NCI-H1436 (cell line): ENCODE measurements around the gene GRPEL2.
A peak's percentile ranks its signal among the peaks of the same experiment; 100 is the strongest.

Source experiments
- DNase-seq: peaks from one replicate; lab custom pipeline; 2025; lab: John Stamatoyannopoulos, UW

Gene GRPEL2

GRCh38 chr5:149319174-149319573 is 26.1 kb upstream of the GRPEL2 start:
- DNase-seq = no peak

- peak; percentile 43 for DNase-seq
These were observed 24.4 kb upstream of the GRPEL2 start for GRCh38 chr5:149320791-149321330.

- DNase-seq = no peak
These were observed 22.8 kb upstream of the GRPEL2 start for GRCh38 chr5:149322518-149322917.

- DNase-seq = no peak
These were observed 22.1 kb upstream of the GRPEL2 start for GRCh38 chr5:149323210-149323609.

- no peak for DNase-seq
These were observed 21.6 kb upstream of the GRPEL2 start for GRCh38 chr5:149323621-149324205.

GRCh38 chr5:149324641-149325040 is 20.7 kb upstream of the GRPEL2 start:
- no peak for DNase-seq

GRCh38 chr5:149325166-149325735 is 20.0 kb upstream of the GRPEL2 start:
- no peak for DNase-seq

GRCh38 chr5:149325894-149326293 is 19.4 kb upstream of the GRPEL2 start:
- no peak for DNase-seq

GRCh38 chr5:149326611-149327010 is 18.7 kb upstream of the GRPEL2 start:
- DNase-seq = no peak

- DNase-seq = no peak
These were observed 17.1 kb upstream of the GRPEL2 start for GRCh38 chr5:149328177-149328576.

- no peak for DNase-seq
These were observed 11.4 kb upstream of the GRPEL2 start for GRCh38 chr5:149333711-149334443.

GRCh38 chr5:149337736-149338135 is 7.6 kb upstream of the GRPEL2 start:
- DNase-seq = no peak

GRCh38 chr5:149338364-149338763 is 6.9 kb upstream of the GRPEL2 start:
- no peak for DNase-seq

- DNase-seq = no peak
These were observed 4.4 kb upstream of the GRPEL2 start for GRCh38 chr5:149340920-149341319.

- no peak for DNase-seq
These were observed 3.4 kb upstream of the GRPEL2 start for GRCh38 chr5:149341876-149342275.

GRCh38 chr5:149344151-149344550 is 1.1 kb upstream of the GRPEL2 start:
- no peak for DNase-seq

- DNase-seq = no peak
These were observed 558 bp downstream of the GRPEL2 start for GRCh38 chr5:149345892-149346222.

GRCh38 chr5:149348518-149348917 is 3.2 kb downstream of the GRPEL2 start:
- DNase-seq = no peak

- DNase-seq = no peak
These were observed 4.1 kb downstream of the GRPEL2 start for GRCh38 chr5:149349382-149349781.

- DNase-seq = no peak
These were observed 6.9 kb downstream of the GRPEL2 start for GRCh38 chr5:149352169-149352568.

- DNase-seq = no peak
These were observed 8.6 kb downstream of the GRPEL2 start for GRCh38 chr5:149353911-149354310.

GRCh38 chr5:149355688-149356087 is 10.4 kb downstream of the GRPEL2 start:
- no peak for DNase-seq

GRCh38 chr5:149356391-149356790 is 11.1 kb downstream of the GRPEL2 start:
- DNase-seq = no peak
